NCI-H2171 (cell line): Measurements from ENCODE around the gene PTH2.
"Not testable (repeated sequence)": the region's sequence is repeated elsewhere in the genome, so short reads cannot be mapped to it uniquely, and the experiment has no call there.

Source experiments
- DNase-seq: peaks from one replicate; lab custom pipeline; 2025; lab: John Stamatoyannopoulos, UW

PTH2 gene, protein sequence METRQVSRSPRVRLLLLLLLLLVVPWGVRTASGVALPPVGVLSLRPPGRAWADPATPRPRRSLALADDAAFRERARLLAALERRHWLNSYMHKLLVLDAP

DNA sequence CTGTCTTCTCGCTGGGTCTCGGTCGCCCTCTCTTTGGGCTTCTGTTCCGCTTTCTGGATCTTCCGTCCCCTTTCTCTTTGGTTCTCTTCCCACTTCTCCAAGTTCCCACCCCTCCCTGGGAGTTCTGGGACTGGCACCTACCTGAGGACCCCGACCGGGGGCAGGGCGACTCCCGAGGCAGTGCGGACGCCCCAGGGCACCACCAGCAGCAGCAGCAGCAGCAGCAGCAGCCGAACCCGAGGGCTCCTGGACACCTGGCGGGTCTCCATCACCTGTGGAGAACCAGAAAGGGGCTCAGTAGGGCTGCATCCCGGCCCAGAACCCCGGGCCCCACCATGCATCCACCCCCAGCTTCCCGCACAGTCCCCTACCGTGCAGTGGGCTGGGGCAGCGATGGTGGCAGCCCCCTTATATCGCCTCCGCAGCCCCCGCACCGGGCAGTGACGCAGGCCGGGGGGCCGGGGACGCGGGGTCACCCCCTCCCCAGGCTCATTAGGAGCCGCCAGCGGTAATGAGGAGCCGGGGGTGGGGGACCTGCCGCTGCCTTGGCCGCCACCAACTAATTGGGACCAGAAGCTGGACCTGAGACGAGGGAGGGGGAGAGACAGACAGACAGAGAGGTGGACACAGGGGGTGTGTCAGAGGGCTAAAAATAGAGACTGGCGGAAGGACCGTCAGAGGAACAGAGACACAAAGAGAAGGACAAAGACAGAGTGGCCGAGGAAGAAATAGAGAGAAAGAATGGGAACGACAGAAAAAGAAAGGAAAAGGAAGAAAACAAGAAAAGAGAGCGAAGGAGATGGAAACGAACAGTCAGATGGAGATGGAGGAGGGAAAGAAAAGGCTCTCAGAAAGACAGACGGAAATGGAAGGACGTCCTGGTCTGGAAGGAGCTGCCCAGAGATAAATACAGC is at the start of gene PTH2:
Gene PTH2, minus strand, starts transcription at position 371 of the 914 bp plus-strand sequence. Its CDS starts 102 bp downstream, at position 269.
- no peak for DNase-seq

DNA sequence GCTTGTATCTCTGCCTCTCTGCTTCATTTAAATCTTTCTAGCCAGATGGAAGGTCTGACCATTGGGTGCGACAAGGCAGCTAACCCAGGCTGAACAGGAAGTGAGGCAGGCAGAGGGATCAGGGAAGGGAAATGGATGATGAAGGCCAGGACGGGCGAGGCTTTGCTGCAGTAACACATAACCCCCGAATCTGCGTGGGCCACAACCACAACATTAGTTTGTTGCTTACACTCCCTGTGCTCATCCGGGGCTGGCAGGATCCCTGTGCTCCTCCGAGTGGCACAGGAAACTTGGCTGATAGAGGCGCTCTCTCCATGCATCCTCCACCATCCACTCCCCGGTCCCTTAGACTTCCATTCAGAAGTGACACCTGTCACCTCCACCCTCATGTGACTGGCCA is 49.7 kb upstream of the PTH2 start:
- DNase-seq: no peak

DNA sequence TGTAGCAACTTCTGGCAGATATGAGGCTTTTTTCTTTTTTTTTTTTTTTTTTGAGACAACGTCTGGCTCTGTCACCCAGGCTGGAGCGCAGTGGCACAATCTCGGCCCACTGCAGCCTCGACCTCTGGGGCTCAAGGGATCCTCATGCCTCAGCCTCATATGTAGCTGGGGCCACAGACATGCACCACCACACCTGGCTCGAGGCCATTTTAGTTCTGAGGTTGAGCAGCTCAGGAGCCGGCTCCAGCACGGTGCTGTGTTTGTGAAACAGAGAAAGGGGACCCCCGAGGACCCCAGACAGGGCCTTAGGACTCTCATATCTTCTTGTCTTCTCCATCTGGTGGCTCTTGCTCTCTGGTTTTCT is 47.4 kb upstream of the PTH2 start:
- DNase-seq: no peak

DNA sequence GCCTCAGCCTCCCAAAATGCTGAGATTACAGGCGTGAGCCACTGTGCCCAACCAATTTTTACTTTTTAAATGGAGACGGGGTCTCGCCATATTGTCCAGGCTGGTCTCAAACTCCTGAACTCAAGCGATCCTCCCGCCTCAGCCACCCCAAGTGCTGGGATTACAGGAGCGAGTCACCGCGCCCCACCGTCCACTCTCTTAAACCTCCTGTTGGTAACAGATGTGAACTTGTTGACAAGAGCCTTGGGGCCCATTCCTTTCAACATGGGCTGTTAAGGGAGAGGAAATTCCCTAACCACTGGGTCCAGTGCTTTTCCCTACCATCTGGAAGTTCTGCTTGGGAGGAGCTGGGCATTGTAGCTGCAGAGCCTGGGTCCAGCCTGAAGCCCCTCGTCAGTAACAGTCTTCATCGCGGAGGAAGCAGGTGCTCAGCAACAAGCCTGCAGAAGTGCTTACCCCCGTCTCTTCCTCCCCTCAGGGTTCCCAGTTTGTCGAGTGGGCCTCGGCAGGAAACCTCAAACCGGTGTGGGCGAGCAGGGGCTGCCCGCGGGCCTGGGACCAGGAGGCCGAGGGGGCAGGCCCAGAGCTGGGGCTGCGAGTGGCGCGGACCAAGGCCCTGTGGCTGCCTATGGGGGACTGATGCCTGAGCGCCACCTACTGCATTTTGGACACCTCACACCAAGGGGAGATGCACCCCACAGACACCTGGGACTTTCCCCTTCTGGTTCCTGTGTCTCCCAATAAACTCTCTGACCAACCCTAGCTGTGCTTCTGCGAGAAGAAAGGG is 46.8 kb upstream of the PTH2 start:
- DNase-seq: no peak

DNA sequence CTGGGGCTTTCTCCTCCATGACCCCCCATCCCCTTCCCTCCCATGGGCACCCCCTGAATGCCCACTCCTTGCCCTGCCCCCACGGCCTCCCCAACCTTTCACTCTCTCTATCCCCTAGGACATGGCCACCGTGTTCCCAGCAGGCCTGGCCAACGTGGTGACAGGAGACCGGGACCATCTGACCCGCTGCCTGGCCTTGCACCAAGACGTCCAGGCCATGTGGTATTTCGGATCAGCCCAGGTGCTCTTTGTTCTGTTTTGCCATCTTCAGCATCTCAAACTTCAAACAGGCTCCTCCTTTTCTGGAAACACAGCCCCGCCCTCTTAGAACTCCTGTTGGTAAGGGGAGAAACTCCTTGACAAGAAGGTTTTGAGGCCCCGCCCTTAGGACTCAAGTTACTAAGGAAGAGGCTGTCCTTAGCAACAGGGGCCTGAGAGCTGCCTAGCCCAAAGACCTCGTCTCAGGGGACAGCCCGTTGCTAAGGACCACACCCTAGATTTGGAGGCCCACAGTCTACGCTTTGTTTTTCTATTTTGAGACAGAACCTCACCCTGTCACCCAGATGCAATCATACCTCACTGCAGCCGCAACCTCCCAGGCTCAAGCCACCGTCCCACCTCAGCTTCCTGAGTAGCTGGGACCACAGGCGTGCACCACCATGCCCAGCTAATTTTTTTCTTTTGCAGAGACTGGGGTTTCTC is 45.7 kb upstream of the PTH2 start:
- DNase-seq: peak; percentile 93

DNA sequence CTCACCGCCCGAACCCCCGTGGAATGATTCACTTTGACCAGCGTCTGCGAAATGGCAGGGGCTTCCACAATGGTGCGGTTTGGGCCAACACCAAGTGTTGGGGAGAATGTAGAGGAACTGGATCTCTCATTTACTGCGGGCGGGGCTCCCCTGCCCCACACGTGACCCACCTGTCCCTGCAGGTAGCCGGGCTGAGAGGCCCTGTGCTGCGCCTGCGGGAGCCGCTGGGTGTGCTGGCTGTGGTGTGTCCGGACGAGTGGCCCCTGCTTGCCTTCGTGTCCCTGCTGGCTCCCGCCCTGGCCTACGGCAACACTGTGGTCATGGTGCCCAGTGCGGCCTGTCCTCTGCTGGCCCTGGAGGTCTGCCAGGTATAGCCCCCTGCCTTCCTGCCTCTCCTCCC is 45.0 kb upstream of the PTH2 start:
- no peak for DNase-seq

DNA sequence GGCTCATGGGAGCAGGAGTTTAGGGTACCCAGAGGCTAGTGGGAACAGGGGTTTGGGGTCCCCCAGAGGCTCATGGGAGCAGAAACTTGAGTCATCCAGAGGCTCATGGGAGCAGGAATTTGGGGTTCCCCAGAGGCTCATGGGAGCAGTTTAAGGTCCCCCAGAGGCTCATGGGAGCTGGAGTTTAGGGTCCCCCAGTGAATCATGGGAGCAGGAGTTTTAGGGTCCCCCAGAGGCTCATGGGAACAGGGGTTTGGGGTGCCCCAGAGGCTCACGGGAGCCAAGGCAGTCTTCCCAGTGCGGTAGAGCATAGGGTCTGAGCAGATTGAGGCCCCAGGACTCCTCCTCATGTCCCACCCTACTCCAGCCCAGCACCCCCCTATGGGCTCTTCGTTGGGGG is 42.1 kb upstream of the PTH2 start:
- no peak for DNase-seq

DNA sequence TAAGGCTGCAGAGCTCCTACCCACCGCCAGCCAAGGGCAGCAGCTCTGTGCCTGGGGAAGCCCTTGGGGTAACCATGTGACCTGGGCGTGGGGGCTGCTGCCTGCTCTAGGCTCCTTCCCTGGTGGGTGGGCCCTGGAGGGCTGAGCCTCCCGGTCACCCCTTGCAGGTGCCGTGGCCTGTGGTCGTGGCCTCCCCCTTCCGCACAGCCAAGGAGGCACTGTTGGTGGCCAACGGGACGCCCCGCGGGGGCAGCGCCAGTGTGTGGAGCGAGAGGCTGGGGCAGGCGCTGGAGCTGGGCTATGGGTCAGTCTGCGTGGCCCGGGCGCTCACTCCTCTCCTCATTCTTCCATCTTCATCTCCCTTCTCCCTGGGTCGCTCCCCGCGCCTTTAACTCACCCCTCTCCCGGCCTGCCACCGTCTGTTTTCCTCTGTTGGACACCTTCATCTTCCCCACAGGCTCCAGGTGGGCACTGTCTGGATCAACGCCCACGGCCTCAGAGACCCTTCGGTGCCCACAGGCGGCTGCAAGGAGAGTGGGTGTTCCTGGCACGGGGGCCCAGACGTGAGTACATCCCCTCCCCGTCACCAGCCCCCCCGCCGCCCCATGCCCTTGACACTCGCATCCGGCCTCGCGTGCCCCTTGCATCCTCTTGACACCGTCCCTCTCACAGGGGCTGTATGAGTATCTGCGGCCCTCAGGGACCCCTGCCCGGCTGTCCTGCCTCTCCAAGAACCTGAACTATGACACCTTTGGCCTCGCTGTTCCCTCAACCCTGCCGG is 40.9 kb upstream of the PTH2 start:
- no peak for DNase-seq

DNA sequence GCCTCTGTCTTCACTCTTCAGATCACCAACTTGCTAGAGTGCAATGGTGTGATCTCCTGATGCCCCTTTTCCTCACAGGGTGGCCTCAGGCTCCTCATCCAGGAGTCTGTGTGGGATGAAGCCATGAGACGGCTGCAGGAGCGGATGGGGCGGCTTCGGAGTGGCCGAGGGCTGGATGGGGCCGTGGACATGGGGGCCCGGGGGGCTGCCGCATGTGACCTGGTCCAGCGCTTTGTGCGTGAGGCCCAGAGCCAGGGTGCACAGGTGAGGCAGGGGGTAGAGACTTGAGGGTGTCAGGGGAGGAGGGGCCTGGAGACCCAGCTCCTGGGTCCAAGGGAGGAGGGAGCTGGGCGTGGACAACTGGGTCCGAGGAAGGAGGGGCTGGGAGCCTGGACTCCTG is 39.3 kb upstream of the PTH2 start:
- DNase-seq: no peak

DNA sequence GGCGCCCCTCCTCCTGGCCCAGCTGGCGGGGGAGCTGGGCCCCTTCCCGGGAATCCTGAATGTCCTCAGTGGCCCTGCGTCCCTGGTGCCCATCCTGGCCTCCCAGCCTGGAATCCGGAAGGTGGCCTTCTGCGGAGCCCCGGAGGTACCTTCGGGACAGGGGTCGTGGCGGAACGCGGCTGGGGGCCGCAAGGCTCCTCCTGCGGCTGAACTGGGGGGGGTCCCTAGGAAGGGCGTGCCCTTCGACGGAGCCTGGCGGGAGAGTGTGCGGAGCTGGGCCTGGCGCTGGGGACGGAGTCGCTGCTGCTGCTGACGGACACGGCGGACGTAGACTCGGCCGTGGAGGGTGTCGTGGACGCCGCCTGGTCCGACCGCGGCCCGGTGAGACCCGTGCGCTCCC is 38.4 kb upstream of the PTH2 start:
- no peak for DNase-seq

DNA sequence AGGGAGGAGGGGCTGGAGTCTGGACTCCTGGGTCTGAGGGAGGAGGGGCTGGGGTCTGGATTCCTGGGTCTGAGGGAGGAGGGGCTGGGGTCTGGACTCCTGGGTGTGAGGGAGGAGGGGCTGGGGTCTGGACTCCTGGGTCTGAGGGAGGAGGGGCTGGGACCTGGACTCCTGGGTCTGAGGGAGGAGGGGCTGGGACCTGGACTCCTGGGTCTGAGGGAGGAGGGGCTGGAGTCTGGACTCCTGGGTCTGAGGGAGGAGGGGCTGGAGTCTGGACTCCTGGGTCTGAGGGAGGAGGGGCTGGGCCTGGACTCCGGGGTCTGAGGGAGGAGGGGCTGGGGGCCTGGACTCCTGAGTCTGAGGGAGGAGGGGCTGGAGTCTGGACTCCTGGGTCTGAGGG is 37.9 kb upstream of the PTH2 start:
- not testable (repeated sequence) for DNase-seq

DNA sequence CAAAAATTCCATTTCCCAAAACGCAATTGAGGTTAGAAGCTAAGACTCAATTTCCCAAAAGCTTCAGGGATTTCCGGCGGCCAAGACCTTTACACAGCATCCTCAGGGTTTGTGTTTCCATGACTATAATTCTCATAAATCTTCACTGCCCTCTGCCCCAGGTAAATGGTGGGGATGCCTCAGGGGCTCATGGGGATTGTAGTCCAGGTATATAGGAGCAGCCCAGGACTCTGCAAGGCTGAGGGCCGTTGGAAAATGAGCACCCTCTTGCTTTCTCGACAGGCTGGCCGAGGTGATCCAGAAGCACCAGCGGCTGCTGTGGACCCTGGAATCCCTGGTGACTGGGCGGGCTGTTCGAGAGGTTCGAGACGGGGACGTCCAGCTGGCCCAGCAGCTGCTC is 36.1 kb upstream of the PTH2 start:
- no peak for DNase-seq

DNA sequence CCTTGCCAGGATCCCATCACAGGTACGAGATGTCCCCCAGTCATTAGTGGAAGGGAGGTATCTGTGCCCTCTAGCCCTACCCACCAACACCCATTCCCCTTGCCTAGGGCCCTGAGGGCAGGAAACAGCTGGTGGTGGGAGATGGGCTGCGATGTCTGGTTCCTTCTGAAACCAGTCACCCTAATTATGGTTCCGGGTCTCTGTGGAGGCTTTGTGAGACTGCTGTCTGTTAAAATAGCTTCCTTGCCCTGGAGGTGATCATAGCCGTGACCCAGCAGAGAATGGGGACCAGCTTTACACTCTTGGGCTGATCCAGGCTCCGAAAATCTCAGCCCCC is 35.3 kb upstream of the PTH2 start:
- DNase-seq: no peak

DNA sequence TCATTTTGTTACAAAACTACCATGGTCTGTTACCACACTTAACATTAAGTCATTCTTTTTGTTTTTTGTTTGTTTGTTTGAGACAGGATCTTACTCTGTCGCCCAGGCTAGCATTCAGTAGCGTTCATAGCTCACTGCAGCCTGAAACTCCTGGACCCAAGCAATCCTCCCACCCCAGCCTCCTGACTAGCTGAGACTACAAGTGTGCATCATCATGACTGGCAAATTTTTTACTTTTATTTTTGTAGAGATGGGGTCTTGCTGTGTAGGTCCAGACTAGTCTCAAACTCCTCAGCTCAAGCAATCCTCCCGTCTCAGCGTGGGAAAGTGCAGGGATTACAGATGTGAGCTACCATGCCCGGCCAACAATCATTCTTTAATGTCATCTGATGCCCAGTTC is 33.1 kb upstream of the PTH2 start:
- no peak for DNase-seq

DNA sequence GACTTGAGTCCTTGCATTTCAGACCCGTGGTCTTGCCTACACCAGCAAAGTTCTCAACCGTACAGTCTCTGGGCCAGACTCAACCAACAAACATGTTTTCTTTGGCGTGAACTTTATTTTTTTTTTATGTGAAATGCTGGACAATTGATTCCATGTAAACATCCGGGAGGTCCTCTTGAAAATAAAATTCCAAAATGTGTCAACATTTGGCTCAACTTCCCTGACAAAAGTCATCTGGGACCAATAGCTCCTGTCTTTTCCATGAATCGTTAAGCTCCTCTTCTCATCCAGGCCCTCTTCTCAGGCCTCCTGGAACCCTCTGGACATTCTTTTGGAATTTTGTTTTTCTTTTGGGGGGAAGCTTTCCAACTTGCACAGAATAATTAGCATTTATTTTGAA is 32.5 kb upstream of the PTH2 start:
- DNase-seq: no peak

DNA sequence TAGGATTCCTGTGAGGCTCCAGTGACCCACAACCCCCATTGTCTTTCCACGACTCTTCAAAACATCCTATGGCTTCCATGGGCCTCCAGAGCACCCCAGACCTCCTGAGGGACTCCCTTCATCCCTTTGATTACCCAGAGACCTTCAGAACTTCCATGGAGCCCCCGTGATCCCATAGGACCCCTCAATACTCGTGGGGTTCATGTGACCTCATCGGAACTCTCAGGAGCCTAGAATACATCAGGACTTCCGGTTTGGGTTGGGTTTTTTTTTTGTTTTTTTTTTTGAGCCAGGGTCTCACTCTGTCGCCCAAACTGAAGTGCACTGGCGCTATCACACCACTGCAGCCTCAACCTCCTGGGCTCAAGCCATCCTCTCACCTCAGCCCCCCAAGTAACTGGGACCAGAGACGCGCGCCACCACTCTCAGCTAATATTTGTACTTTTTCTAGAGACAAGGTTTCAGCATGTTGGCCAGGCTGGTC is 30.6 kb upstream of the PTH2 start:
- no peak for DNase-seq

DNA sequence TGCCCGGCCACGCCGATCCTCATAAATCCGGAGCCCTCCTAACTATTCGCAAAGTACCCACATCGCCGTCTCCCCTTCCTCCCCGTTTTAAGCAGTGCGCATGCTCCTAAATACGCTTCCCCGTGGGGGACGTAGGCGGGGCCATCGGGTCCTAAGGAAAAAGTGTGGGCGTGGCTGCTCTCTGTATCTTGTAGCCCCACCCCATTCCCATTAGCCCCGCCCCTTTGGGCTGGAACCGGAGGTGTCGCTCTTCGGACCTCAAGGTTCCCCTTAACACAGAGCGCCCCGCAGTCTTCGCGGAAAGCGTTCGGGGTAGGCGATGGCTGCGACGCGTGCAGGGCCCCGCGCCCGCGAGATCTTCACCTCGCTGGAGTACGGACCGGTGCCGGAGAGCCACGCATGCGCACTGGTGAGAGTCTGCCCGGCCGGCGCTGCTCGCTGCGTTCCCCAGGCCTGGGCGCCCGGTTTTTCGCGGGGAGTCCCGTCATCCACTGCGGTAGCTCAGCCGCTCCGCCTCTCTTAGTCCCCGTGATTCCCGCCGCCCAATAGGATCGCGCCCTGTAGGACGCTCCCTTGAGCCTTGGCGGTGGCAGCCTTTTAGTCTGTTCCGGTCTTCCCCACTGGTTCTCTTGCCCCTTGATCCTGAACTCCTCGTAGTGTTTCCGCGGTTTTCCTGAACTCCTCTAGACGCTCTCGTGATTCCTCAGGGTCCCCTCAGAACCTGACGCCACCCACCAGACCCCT is 29.9 kb upstream of the PTH2 start, which contains the start of gene ALDH16A1:
Gene ALDH16A1, plus strand, starts transcription at position 213 of the 744 bp plus-strand sequence. Its CDS starts 107 bp downstream, at position 320.
- DNase-seq: peak; percentile 99

DNA sequence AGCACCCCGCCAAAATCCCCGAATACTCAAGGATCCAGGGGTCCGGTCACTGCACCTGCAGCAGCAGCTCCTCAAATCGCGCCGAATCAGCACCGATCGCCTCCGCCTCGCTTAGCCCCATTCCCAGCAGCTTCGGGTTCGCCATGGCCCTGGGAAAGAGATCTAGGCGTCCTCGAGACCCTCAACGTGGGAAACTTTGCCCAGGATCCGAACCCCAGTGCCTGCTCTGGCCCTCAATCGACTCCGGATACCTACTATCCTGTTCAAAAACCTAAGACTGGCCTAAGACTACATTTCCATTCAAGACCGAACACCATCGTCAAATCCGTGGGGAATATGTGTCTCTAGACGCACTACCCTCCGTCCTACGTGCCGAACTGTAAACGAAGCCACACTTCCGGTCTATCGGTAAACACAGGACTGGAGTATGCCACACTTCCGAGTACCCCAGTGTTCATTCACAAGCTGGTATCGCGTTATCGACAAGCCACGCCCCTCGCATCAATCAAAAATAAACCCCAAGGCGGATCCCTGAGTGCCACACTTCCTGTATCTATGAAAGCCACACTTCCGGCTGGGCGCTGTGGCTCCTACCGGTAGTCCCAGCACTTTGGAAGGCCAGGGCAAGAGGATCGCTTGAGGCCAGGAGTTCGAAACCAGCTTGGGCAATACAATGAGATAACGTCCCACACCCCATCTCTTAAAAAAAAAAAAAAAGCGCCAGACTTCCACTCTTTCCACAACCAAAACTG is 28.4 kb upstream of the PTH2 start, which contains the start of gene PIH1D1:
Gene PIH1D1, minus strand, starts transcription at position 385 of the 752 bp plus-strand sequence. Its CDS starts 240 bp downstream, at position 145.
- peak; percentile 99 for DNase-seq

DNA sequence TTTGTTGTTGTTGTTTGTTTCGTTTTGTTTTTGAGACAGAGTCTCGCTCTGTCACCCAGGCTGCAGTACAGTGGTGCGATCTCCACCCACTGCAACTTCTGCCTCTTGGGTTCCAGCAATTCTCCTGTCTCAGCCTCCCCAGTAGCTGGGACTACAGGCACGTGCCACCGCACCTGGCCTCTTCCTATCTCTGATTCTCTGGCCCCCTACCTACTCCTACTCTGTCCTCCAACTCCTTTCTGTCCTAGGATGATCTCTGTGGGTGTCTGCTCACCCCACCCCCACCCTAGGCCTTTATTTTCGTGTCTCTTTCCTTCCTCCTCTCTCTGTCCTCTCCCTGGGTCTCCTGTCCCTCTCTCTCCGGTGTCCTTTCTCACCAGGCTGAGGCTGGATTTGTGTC is 27.2 kb upstream of the PTH2 start:
- no peak for DNase-seq

DNA sequence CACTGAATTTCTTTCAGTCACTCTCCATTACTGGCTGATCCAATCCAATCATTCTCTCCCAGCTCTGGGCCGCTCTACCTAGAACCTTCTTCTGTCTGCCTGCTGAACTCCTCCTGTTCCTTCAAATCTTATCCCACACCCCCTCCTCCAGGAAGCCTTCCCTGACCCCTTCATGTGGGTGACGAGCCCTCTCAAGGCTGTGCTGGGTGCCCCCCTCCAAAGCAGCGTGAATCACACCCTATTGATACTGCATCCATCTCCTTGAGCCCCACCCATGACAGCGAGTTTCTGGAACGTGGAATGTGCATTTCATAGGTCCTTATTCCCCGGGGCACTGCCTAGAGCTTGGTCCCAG is 25.2 kb upstream of the PTH2 start:
- no peak for DNase-seq
